Left ventricle myocardium inferior (tissue), 1 donor: Measurements from ENCODE around the gene TBC1D4. TPM values are rescaled to one million over a fixed set of nuclear protein-coding genes. Genes with fewer than 3 reads are reported as not detected.

Experiments
- DNase-seq: peaks from one replicate; pipeline ENCODE4 v3.0.0-alpha.2; 2020
- H3K27ac ChIP-seq: fragments of 200-600 bp; replicated peaks from 2 replicates; pipeline ENCODE4 v1.8.0; 2021
- H3K27me3 ChIP-seq: fragments of 200-600 bp; 2 replicates; pipeline ENCODE4 v1.8.0; 2021; ENCODE audit warnings: low read depth
- H3K36me3 ChIP-seq: fragments of 200-600 bp; 2 replicates; pipeline ENCODE4 v1.8.0; 2021
- H3K4me1 ChIP-seq: fragments of 200-600 bp; 2 replicates; pipeline ENCODE4 v1.8.0; 2021
- H3K4me3 ChIP-seq: fragments of 200-600 bp; 2 replicates; pipeline ENCODE4 v1.8.0; 2021; ENCODE audit warnings: mild to moderate bottlenecking, moderate library complexity
- H3K9me3 ChIP-seq: fragments of 200-600 bp; replicated peaks from 2 replicates; pipeline ENCODE4 v1.8.0; 2021
- intact Hi-C: fragments of 100-400 bp; cut with micrococcal nuclease; formaldehyde crosslinking; loops from one replicate; pipeline ENCODE4 v1.11.0; 2022
- total RNA-seq: library from RNA; stranded (reverse); fragmentation: NEBNext Ultra II Directional; extraction: Animal tissue kit (Norgen Biotek cat#: 25700); gene quantifications from one replicate; pipeline ENCODE4 v1.2.1, GENCODE V29; 2021
- TF ChIP-seq, protein P1 (sequence below): fragments of 200-600 bp; IDR thresholded peaks from 2 replicates; pipeline ENCODE4 v1.8.0; 2021; ENCODE audit warnings: antibody characterized with exemption, mild to moderate bottlenecking, borderline replicate concordance
- donor health status: DM: no; HTN: yes; CAD: no; lungs with severe emphysema.

TBC1D4 gene
- total RNA-seq, 1 donor from 2014 or later = 97.5 TPM

DNA sequence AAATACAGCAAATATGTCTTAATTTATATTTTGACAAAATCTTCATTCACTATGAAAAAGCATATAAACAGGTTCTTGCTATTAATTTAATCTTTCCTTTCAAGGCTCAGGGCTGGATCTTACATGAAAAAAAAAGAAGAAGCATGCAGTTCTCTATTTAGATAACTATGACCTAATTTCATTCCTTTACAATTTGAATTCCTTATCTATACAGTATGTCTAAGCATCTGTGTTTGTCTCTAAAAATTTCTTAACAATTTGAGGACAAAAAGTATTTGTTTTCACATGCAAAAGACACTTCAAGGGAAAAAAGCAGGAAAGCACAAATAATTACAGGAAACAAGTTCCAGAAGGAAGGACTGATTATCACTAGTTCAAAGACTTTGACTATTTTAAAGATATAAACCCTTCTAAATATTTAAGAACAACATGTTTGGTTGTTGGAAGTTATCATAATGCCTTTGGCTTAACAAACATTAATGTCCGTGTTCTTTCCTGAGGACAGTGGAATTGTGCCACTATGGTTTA lies 157.5 kb downstream of the TBC1D4 start:
- intact Hi-C loops = no loop called here
- TF ChIP-seq, protein P1, sequence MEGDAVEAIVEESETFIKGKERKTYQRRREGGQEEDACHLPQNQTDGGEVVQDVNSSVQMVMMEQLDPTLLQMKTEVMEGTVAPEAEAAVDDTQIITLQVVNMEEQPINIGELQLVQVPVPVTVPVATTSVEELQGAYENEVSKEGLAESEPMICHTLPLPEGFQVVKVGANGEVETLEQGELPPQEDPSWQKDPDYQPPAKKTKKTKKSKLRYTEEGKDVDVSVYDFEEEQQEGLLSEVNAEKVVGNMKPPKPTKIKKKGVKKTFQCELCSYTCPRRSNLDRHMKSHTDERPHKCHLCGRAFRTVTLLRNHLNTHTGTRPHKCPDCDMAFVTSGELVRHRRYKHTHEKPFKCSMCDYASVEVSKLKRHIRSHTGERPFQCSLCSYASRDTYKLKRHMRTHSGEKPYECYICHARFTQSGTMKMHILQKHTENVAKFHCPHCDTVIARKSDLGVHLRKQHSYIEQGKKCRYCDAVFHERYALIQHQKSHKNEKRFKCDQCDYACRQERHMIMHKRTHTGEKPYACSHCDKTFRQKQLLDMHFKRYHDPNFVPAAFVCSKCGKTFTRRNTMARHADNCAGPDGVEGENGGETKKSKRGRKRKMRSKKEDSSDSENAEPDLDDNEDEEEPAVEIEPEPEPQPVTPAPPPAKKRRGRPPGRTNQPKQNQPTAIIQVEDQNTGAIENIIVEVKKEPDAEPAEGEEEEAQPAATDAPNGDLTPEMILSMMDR = no peak
- Histone ChIP-seq H3K36me3 (peaks cover 18% of the 10 kb centered on the region), H3K27ac (no peak overlapping the region), H3K27me3 (no peaks in the 10 kb centered on the region), H3K4me1 (peaks cover 36% of the 10 kb centered on the region), H3K4me3 (no peak overlapping the region), H3K9me3 (no peaks in the 10 kb centered on the region)
- no peak for DNase-seq

DNA sequence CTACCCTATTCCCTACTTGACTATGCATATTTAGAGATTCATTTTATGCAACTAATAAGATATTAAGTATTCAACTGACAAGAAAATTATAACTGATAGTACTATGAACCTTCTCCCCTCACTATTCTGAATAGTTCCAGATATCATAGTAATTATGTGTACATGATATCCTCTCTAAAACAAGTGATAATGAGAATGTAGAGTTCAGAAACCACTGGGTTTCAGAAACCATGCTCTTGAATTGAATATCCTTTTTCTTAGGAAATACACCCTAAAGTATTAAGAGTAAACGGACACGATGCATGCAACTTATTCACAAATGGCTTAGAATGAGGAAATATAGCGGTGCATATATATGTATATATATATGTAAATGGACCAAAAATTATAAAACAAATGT lies 160.9 kb downstream of the TBC1D4 start:
- DNase-seq = no peak
- Histone ChIP-seq H3K36me3 (peaks cover 17% of the 10 kb centered on the region), H3K4me1 (peaks cover 46% of the 10 kb centered on the region), H3K27me3 (no peaks in the 10 kb centered on the region), H3K27ac (no peak overlapping the region), H3K9me3 (no peaks in the 10 kb centered on the region), H3K4me3 (no peak overlapping the region)
- intact Hi-C loops = no loop called here
- TF ChIP-seq, protein P1 = no peak

DNA sequence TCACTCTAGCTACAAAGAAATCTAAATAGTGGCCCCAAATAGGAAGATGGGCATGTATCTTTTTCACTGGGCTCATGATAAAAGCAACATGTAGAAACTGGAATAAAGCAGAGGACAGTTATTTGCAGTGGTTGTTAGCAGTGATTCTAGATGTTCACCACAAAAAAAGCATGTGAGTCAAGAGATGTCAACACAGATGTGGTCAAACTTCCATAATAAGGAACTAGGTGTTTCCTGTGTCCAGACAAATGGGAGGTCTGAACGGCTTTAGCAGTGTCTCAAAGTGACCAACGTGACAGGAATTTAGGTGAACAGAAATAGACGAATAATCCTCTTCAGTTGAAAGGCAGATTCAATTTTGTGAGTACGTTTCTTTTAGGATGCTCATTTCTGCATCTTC lies 162.7 kb downstream of the TBC1D4 start:
- no peak for DNase-seq
- Histone ChIP-seq H3K9me3 (no peaks in the 10 kb centered on the region), H3K27ac (no peak overlapping the region), H3K27me3 (no peaks in the 10 kb centered on the region), H3K4me3 (no peak overlapping the region), H3K36me3 (peaks cover 13% of the 10 kb centered on the region), H3K4me1 (peaks cover 39% of the 10 kb centered on the region)
- TF ChIP-seq, protein P1 = no peak
- intact Hi-C loops = no loop called here

DNA sequence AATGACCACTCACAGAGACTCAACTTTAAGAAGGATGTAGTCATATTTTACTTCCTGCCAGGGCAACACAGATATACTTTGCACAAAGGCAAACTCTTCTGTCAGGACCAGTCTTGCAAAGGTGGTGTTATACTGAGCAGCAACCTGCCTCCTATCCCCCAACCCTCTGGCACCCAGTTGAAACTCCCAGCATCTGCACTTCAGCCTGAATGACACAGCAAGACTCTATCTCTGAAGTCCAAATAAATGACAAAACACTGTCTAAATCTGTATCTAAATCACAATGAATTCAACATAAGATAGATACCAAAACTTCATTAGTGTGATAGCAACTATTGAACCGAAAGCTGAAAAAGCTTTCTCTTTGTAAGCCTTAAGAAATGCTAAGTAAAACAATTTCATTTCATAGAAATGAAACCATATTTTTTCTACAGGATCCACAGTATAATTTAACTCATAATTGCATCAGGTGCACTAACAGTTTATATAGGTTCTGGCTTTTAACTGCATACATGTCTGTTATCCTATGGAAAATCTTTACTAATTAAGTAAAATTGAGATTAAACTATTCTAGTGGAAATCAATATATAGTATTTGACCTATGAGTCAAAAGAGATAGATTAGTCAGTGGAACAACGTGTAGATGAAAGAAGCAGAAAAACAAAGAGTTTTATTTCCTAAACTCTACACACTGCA lies 163.7 kb downstream of the TBC1D4 start:
- H3K9me3 ChIP-seq = no peaks in the 10 kb centered on the region
- H3K36me3 ChIP-seq = peaks cover 8% of the 10 kb centered on the region
- no peak overlapping the region for H3K27ac ChIP-seq
- intact Hi-C loops = no loop called here
- TF ChIP-seq, protein P1 = no peak
- H3K4me3 ChIP-seq = no peak overlapping the region
- DNase-seq = no peak
- peaks cover 35% of the 10 kb centered on the region for H3K4me1 ChIP-seq
- no peaks in the 10 kb centered on the region for H3K27me3 ChIP-seq

DNA sequence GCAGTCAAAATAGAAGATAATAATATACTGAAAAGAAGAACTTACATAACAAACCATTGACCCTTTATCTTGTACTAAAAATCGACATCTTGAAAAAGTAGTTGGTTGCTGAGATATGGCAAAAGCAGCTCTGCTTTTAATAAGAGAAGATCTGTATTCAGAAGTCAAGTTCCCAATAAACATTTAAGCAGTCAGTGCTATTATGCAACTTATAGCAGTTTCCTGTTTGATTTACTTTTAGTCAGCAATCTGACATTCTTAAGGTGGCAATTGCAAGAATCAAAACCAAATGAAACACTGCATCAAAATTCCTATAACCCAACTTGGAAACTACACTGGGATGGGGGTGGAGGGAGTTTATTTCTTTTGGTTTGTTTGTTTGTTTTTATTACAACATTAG lies 165.5 kb downstream of the TBC1D4 start:
- no peak overlapping the region for H3K27ac ChIP-seq
- TF ChIP-seq, protein P1 = no peak
- H3K4me3 ChIP-seq = no peak overlapping the region

More for the DNA sequence above, 165.5 kb downstream of the TBC1D4 start:
- Histone ChIP-seq H3K9me3 (no peaks in the 10 kb centered on the region), H3K4me1 (peaks cover 35% of the 10 kb centered on the region), H3K36me3 (peaks cover 17% of the 10 kb centered on the region), H3K27me3 (no peaks in the 10 kb centered on the region)
- intact Hi-C loops = no loop called here
- DNase-seq = no peak
